ENCODE results near the gene LDB1.

GRCh38 chr10:102132563-102133372 is 12.6 kb upstream of the LDB1 start, which contains the start of gene PPRC1:
- TF ChIP-seq, protein P1, sequence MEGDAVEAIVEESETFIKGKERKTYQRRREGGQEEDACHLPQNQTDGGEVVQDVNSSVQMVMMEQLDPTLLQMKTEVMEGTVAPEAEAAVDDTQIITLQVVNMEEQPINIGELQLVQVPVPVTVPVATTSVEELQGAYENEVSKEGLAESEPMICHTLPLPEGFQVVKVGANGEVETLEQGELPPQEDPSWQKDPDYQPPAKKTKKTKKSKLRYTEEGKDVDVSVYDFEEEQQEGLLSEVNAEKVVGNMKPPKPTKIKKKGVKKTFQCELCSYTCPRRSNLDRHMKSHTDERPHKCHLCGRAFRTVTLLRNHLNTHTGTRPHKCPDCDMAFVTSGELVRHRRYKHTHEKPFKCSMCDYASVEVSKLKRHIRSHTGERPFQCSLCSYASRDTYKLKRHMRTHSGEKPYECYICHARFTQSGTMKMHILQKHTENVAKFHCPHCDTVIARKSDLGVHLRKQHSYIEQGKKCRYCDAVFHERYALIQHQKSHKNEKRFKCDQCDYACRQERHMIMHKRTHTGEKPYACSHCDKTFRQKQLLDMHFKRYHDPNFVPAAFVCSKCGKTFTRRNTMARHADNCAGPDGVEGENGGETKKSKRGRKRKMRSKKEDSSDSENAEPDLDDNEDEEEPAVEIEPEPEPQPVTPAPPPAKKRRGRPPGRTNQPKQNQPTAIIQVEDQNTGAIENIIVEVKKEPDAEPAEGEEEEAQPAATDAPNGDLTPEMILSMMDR (IDR thresholded peaks at IDR 0.05) = peak; percentile 93
- no peak for TF ChIP-seq ZFX (IDR thresholded peaks at IDR 0.05; ENCODE audit: borderline replicate concordance)

Measured in 22Rv1 (cell line).